Activated CD4-positive, CD25-positive, alpha-beta regulatory T cell treated with anti-CD3 and anti-CD28 coated beads, Interleukin-2, amount 50 U/mL, for 16 hours (primary cell): ENCODE measurements around the gene TSPAN16.

Experiments
- DNase-seq: peaks from one replicate; pipeline ENCODE4 v3.0.0-alpha.2; 2020; ENCODE audit warnings: low read depth, low spot score

The TSPAN16 gene

GRCh38 chr19:11268783-11269267 lies 27.1 kb upstream of the TSPAN16 start:
- no peak for DNase-seq

GRCh38 chr19:11269408-11269807 lies 26.6 kb upstream of the TSPAN16 start:
- DNase-seq, result no peak

- no peak for DNase-seq
Measured at GRCh38 chr19:11273296-11273695, 22.7 kb upstream of the TSPAN16 start.

GRCh38 chr19:11273989-11274388 lies 22.0 kb upstream of the TSPAN16 start:
- no peak for DNase-seq

- no peak for DNase-seq
Measured at GRCh38 chr19:11274533-11275086, 21.4 kb upstream of the TSPAN16 start.

GRCh38 chr19:11278670-11279069 lies 17.3 kb upstream of the TSPAN16 start:
- no peak for DNase-seq

- no peak for DNase-seq
Measured at GRCh38 chr19:11279505-11280236, 16.3 kb upstream of the TSPAN16 start.

- DNase-seq, result no peak
Measured at GRCh38 chr19:11281356-11282049, 14.5 kb upstream of the TSPAN16 start.

GRCh38 chr19:11284515-11284914 lies 11.4 kb upstream of the TSPAN16 start:
- DNase-seq, result no peak

- DNase-seq, result no peak
Measured at GRCh38 chr19:11286312-11286974, 9.5 kb upstream of the TSPAN16 start.

GRCh38 chr19:11288349-11288748 lies 7.6 kb upstream of the TSPAN16 start:
- no peak for DNase-seq

GRCh38 chr19:11290256-11290655 lies 5.7 kb upstream of the TSPAN16 start:
- no peak for DNase-seq

- no peak for DNase-seq
Measured at GRCh38 chr19:11291415-11291814, 4.5 kb upstream of the TSPAN16 start.

GRCh38 chr19:11291991-11292390 lies 4.0 kb upstream of the TSPAN16 start:
- DNase-seq, result no peak

- peak; percentile 59 for DNase-seq
Measured at GRCh38 chr19:11293433-11294389, 2.2 kb upstream of the TSPAN16 start.

GRCh38 chr19:11295180-11295579 lies 780 bp upstream of the TSPAN16 start:
- DNase-seq, result no peak

GRCh38 chr19:11296264-11296663 lies 304 bp downstream of the TSPAN16 start:
- DNase-seq, result no peak

- DNase-seq, result no peak
Measured at GRCh38 chr19:11299946-11300810, 4.2 kb downstream of the TSPAN16 start.

- DNase-seq, result no peak
Measured at GRCh38 chr19:11300811-11301120, 4.8 kb downstream of the TSPAN16 start.

- DNase-seq, result no peak
Measured at GRCh38 chr19:11304936-11305335, 9.0 kb downstream of the TSPAN16 start.
